Vagina (tissue), 2 donors: ENCODE measurements around the gene EPB41L5.

Experiments used
- POLR2AphosphoS5 ChIP-seq, 2 donors: sonication (generic); formaldehyde crosslinking; IDR thresholded peaks; one replicate each; pipeline ENCODE4 v1.9.0; 2017; ENCODE audit warnings: antibody characterized with exemption in 2 of 2, mild to moderate bottlenecking in 2 of 2, low read depth in 1 of 2; ENCODE audit not compliant: insufficient read depth in 1 of 2
- TF ChIP-seq, protein P1 (sequence below), 3 experiments: fragments of 450-650 bp in 2 of 3; fragments of 200-600 bp in 1 of 3; sonication (generic) in 1 of 3; IDR thresholded peaks; one replicate each; pipeline ENCODE4 v1.5.1; 2017 to 2019; ENCODE audit warnings: antibody characterized with exemption in 3 of 3, mild to moderate bottlenecking in 2 of 3, moderate library complexity in 2 of 3

- TF ChIP-seq, protein P1, sequence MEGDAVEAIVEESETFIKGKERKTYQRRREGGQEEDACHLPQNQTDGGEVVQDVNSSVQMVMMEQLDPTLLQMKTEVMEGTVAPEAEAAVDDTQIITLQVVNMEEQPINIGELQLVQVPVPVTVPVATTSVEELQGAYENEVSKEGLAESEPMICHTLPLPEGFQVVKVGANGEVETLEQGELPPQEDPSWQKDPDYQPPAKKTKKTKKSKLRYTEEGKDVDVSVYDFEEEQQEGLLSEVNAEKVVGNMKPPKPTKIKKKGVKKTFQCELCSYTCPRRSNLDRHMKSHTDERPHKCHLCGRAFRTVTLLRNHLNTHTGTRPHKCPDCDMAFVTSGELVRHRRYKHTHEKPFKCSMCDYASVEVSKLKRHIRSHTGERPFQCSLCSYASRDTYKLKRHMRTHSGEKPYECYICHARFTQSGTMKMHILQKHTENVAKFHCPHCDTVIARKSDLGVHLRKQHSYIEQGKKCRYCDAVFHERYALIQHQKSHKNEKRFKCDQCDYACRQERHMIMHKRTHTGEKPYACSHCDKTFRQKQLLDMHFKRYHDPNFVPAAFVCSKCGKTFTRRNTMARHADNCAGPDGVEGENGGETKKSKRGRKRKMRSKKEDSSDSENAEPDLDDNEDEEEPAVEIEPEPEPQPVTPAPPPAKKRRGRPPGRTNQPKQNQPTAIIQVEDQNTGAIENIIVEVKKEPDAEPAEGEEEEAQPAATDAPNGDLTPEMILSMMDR (IDR thresholded peaks at IDR 0.05) = no peak
- no peak for TF ChIP-seq POLR2AphosphoS5 (IDR thresholded peaks at IDR 0.05; ENCODE audit: insufficient read depth in 1 of 2, low read depth in 1 of 2)
Observed at GRCh38 chr2:120034027-120034426, 21.1 kb downstream of the EPB41L5 start.
